DMS 273 treated with DMSO at 0.1 percent for 48 hours (cell line): ENCODE data around the gene MTOR.

Experiments
- DNase-seq: peaks from one replicate; lab custom pipeline; 2025; lab: John Stamatoyannopoulos, UW

Gene MTOR

DNA sequence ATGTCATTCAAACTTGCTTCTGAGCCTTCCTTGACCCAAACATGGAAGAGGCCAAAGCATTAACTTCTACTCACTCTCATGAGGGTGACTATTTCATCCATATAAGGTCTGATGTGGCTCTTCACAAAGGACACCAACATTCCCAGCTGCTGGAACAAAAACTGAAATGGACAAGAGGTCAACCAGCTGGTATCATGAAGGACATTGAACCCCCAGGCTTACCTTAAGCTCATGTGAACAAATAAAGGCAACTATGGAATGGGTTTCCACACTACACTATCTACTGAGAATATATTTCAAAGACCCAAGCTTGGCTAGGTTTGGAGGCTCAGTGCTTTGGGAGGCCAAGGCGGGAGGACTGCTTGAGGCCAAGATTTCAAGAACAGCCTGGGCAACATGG is 46.3 kb downstream of the MTOR start:
- DNase-seq: no peak

DNA sequence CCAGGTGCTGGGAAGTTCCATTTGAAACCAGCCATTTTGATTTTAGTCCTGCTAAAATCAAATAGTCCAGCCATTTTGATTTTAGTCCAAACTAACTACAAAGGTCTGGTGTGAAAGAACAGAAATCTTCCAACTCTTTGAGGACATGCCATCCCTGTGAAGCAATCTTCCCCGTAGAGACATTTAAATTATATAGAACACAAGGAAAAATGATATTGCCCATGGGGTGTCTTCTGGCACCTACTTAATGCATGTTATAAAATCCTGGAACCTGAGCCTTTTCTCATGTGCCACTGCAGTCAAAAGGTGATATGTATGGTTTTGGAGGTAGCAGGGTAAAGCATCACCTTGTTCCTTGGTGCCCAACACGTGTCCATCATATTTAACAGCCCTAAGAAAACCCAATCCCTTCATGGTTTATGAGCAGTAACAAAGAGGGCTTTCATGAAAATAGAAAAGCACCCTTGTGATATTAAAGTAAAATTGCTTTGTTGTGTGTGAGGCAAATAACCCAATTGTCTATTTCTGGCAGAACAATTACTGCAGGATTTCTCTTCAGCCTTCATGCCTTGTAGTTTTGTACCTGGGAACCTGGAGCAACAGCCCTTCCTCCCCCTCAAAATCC is 46.9 kb downstream of the MTOR start:
- DNase-seq: no peak

DNA sequence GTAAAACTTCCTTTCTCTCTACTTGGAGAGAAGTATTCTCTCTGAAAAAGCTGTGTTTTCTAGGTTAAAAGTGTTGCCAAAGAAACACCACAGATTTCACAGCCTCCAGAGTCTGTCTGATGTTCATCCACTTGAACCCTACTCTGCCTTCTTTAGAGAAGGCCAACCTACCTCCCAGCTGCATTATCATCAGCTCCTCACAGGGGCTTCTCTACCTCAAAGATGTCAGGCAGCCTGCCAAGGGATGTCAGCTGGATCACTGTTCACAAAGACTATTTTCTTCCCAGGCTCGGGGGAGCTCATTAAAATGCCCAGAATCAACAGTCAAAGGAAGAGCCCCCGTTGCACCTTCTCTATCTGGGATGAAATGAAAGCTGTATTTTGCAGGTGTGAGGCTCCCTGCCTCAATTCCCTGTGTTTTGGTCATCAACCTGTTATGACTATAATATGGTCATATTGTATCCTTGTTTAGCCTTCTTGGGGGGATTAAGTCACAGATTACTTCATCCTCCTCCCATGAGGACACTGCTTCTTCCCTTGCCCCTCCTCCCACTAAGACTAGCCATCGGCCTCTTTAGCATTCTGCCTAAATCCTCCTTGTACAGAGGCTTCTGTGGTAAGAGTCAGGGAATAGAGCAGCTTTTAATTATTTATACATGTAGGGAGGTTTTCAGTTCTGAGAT is 47.5 kb downstream of the MTOR start:
- DNase-seq: no peak

DNA sequence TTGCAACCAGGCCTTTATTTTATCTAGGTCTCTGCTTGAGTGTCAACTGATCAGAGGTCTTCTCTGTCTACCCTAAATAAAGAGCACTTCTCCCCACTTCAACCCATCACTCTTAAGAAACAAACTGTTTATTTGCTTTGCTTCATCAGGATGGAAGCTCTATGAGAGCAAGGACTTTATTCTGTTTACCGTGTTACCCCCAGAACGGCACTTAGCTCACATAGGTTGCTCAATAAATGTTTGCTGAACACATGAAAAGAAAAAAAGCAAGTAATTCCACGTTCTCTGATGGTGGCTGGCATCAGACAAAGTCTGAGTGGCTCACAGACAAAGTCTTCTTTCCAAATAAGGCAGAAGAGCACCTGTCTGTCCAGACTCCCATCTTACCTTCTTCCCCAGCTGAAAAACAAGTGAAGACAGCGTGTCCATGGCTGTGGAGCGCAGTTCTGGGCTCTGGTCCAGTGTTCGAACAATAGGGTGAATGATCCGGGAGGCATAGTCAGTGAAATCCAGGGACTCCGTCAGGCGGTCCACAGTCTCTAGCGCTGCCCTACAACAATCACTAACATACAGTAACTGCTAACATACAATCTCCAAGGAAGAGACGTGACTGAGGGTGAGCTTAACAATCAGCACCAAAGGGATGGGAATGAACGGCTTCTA is 50.3 kb downstream of the MTOR start:
- DNase-seq: no peak

DNA sequence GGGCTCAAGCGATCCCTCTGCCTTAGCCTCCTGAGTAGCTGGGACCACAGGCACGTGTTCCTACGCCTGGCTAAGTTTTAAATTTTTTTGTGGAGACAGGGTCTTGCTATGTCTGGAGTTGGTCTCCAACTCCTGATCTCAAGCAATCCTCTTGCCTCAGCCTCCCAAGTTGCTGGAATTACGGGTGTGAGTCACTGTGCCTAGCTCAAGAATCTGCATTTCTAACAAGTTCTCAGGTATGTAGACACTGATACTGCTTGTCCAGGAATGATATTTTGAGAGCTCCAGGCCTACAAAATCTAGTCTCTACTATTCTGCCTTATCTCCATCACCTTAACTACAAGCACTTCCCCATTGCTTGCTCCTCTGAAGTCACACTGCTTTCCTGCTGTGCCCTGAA is 50.9 kb downstream of the MTOR start:
- no peak for DNase-seq

DNA sequence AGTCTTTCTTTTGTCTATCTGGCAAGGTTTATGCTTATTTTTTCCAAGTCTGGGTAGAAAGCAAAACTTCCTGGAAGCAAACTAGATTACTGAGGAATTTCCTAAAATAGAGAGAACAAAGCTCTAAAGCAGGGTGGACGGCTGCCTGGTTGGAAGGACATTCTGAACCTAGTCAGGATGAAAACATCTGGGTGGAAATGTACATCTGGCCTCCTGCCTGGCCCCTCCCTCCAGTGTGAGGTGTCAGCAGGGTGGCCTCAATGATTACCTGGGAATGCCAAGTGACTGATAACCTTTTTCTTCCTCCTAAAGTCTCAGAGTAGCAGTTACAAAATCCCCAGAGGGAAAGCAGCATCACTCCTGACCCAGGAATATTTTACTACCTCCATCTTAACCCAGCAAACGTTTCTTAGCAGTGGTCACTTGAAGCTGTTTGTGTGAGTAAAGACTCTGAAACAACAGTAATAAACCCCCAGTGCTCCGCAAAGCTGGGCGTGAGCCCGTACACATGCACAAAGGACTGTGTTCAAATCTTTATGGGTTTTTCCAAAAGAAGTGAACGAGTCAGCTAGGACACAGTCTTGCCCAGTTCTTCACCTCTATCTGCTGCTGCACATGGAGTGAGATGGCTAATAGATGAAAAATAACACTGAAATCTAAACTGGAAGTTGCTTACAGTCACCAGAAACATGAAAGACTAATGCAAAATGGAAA is 54.3 kb downstream of the MTOR start:
- no peak for DNase-seq

DNA sequence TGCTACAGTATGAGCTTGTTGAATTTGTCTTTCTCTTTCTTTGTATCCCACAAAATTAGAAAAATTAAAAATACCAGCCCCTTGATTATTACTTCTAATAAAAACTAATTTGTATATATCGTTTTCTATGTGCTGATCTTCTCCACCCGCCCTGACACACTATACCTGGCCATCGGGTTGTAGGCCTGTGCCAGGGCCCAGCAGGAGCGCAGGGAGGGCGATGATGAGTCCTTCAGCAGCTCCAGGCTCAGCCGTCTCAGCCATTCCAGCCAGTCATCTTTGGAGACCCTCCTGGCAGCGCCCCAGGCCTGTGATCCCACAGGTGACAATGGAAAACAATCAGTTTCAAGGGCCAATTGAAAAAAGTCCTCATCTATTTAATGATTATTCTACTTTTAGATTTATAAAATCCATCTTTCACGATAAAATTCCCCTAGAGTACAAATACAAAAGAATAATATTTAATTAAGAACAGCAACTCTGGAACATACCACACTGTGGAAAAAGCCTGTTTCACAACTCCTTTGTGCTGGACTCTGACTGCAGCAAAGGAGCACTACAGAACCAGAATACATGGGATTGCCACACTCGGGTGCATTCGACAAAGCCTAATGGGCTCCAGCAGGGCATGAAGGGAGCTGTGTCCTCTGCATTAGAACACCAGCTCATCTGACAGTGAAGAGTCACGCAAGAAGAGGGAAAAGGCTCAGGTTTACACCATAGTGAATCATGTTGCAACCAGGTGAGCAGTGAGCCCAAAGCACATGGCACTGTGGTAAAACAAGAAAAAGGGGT is 57.8 kb downstream of the MTOR start:
- DNase-seq: no peak

DNA sequence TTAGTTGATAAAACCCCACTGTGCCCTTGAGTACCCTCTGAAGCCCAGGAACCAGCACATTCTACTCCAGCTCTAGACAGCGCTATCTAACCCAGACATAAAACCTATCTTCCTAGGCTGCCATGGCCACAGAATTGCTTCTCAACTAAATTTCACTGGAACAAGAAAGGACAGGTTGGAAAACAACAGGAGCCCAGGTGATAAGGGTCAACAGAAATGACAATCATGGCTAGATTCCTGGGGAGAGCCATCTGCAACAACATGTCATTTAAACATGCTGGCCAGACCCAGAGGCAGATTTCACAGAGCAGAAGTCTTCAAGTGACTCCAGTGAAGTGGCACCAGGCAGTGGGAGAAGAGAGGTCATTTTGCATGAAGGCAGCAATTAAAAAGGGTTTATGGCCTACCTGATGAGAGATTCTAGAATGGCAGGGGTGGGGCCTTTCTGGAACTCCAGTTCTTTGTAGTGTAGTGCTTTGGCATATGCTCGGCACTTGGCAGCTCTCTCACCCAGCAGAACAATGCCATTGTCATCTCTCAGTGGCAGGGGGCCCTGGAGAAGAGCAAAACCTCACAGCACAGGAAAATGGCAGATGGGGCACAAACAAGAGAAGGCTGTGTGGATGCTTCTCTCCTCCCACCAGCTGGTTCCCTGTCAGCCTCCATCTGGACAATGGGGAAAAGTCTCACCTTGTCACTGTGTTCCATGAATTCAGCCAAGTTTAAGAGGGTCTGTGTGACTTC is 63.3 kb downstream of the MTOR start:
- no peak for DNase-seq

DNA sequence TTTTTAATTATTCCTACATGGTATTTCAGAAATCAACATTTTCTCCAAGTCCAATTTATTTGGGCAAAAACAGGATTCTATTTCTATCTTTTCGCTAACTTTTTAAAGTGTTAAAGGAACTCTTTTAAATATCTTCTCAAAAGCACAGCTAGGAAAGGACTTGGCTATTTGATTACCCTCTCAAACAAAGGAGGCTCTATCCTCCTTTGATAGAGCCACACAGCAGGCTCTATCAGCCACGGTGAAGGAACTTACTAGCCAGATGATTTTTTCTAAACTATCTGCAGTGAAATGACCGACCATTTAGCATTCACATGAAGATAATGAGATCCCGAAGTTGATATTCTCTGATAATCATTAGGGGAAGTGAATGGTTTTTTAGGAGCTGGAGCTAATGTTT is 64.1 kb downstream of the MTOR start:
- no peak for DNase-seq

DNA sequence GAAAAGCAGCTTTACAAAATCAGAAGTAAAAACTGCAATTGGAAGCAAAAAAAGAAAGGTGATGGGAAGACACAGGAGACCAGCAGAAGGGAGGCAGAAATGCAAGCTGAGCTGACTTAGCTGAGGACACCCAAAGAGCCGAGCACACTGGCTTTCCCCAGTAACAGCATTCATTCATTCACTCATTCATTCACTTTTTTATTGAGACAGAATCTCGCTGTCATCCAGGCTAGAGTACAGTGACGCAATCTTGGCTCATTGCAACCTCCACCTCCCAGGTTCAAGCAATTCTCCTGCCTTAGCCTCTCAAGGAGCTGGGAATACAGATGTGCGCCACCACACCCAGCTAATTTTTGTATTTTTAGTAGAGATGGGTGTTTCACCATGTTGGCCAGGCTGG is 65.0 kb downstream of the MTOR start:
- DNase-seq: no peak

DNA sequence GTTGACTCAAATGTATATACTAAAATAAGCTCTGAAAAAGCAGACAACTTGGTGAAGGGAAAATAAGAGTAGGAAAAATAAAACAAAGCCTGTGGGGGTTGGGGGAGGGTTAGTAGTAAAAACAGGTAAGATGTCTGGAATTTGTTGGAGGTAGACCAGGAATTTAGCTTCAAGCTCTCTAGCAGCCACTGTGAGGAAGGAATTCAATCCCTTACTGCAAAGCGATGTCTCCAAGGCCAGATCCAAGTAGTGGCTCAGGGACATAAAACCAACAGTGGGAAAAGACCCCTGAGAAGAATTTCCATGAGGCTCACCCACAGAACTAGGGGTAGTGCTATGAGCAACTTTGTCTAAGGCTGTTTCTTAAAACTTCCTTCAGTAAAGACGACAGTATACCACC is 65.4 kb downstream of the MTOR start:
- no peak for DNase-seq

DNA sequence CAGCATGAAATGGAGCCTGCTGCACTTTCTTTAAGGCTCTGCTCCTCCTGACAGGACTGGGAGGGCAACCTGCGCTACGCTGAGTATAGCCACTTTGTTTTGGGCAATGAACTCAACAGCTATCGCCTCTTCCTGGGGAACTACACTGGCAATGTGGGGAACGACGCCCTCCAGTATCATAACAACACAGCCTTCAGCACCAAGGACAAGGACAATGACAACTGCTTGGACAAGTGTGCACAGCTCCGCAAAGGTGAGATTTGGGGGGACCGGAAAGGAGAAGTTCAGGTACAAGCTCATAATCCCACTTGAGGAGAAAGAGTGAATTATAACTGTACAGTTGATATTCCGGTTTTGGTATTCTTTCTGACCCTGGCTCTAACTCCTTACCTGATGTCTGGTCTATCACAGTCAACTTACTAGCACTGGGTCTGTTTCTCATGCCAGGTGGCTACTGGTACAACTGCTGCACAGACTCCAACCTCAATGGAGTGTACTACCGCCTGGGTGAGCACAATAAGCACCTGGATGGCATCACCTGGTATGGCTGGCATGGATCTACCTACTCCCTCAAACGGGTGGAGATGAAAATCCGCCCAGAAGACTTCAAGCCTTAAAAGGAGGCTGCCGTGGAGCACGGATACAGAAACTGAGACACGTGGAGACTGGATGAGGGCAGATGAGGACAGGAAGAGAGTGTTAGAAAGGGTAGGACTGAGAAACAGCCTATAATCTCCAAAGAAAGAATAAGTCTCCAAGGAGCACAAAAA is 67.8 kb downstream of the MTOR start:
- DNase-seq: no peak

DNA sequence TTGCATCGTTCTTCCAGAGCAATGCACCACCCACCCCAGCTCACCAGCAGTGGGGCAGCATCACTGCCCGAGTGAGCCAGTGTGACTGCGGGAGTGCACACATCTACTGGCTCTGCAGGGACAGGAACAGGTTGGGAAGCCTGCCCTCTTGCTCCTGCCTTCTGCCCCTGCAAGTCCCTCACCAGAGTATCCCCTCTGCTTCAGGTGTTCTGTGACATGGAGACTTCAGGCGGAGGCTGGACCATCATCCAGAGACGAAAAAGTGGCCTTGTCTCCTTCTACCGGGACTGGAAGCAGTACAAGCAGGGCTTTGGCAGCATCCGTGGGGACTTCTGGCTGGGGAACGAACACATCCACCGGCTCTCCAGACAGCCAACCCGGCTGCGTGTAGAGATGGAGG is 69.0 kb downstream of the MTOR start:
- DNase-seq: no peak

DNA sequence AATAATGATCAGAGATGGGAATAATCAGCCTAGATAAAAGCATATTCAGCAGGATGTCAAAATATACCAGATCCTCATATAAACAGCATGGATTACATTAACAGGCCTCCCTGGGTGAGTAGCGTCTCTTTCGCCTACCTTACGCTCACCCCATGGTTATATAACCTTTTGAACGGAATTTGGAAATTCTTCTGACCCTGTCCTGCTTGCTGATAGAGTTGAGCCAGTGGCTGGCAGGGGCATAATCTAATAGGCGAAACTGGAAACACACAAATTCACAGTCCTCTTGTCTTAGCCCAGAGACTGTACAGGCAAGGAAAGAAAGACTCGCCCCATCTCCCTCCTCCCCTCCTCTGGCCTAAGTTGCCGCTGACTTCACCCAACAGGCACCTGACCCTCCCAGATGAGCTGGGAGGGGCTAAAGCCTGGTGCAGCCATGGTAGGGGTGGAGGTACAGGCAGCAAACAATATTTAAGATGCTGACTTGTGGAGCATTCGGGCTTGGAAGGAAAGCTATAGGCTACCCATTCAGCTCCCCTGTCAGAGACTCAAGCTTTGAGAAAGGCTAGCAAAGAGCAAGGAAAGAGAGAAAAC is 73.4 kb downstream of the MTOR start, which contains the start of gene ANGPTL7:
Gene ANGPTL7 (plus strand): TSS at position 498 of the 594 bp plus-strand sequence. CDS start 225 bp downstream, outside the sequence.
- DNase-seq: no peak

DNA sequence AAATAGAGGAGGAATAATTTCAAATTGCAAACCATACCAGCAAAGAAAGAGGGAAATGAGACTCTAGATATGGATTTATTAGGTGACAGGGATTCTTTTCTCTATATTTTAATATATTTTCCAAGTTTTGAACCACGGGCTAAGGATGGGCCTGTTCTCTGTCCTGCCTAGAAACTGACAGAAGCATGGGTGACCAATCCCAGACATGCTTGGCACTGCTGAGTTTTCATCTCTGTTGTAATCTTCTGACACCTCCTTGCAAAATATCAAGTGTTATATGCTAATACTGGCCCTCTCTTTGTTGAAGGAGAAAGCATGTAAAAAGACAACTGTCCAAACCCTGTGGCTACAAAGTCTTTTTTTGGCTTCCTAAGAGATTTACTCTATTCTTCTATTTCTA is 74.0 kb downstream of the MTOR start:
- no peak for DNase-seq

DNA sequence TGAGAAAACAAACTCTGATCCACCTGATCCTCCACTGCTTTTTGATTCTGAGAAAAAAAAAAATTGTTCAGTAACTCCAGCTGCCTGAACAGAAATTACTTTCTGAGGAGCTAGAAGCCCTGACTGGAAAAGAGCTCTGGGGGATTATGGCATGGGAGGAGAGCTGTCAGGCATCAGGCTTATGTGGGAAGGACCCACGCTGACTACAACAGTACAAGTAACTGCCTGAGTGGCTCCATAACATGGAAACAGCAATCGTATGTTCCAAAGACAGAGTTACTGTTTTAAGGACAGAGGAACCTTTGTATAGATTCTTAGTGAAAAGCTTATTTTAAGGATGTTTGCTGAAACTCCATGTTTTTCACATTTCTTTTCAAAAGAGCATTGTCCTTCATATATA is 74.4 kb downstream of the MTOR start:
- DNase-seq: no peak

DNA sequence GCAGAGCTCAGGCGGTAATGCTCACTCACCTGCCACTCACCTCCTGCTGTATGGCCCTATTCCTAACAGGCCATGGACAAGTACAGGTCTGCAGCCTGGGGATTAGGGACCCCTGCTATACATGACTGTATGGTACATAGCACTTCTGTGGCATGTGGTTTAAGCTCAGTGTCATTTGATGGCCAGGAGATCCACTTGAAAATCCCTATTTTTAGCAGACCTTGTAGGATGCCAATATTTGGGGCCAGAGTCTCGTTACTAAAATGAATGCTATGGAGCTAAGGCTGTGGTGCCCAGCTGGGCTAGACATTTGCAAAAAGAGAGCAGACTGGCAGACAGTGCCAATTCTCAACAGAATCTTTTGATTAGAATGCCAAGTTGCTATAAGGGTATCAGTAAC is 74.9 kb downstream of the MTOR start:
- no peak for DNase-seq

DNA sequence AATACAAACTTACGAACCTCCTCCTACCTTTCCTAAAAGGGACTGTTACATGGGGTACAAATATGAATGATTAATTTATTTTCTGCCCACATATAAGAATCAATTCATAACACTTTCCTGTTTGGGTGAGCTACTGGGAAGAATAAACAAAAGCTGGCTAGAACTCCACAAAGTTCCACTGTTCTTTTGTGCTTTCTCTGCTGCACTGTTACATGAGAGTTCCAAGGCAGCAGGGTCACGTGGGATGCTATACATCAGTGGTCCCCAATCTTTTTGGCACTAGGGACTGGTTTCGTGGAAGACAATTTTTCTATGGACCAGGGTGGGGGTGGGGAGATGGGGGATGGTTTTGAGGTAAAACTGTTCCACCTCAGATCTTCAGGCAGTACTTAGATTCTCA is 75.4 kb downstream of the MTOR start:
- no peak for DNase-seq

DNA sequence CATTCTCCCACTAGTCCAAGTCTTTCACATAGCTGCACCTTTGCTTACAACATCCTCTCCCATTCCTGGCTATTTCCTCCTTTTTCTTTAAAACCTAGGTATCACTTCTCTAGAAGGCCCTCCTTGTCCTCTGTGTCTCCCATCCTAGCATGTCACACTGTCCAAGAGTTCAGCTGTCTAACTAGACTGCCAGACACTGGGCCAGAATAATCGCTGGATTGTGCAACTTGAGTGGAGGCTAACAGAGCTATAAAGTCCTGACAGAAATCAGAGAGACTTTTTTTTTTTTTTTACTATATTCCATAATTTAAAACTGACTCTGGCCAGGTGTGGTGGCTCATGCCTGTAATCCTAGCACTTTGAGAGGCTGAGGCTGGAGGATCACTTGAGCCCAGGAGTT is 77.4 kb downstream of the MTOR start:
- DNase-seq: no peak

DNA sequence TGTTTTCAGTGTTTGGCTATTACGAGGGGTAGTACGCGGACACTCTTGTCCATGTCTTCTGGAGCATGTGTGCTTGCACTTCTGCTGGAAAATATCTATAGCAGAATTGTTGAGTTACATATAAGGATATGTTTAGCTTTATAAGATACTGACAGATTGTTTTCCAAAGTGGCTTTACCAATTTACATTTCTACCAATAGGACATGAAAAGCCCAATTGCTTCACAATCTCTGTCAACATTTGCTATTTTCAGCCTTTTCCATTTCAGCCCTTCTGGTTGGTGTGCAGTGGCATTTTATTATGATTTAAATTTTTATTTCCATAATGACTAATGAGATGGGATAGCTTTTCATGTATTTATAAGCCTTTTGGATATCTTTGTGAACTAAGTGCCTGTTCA is 79.5 kb downstream of the MTOR start:
- DNase-seq: no peak
